Measurements from ENCODE around the gene TEKT3.

GRCh38 chr17:15351478-15351840 lies 10.1 kb upstream of the TEKT3 start:
- TF ChIP-seq CTCF (IDR thresholded peaks at IDR 0.05; ENCODE audit: low read depth, low read length) (no peak), POLR2A (IDR thresholded peaks at IDR 0.05; ENCODE audit: extremely low read depth, insufficient read length) (no peak), MAX (IDR thresholded peaks at IDR 0.05; ENCODE audit: low read depth, low read length) (no peak), MYC (IDR thresholded peaks at IDR 0.05; ENCODE audit: low read depth, low read length) (no peak)

Measured in NB4 (cell line).